ENCODE data around the gene STAP2.
"Not testable (repeated sequence)": the region's sequence is repeated elsewhere in the genome, so short reads cannot be mapped to it uniquely, and the experiment has no call there.

STAP2 gene

DNA sequence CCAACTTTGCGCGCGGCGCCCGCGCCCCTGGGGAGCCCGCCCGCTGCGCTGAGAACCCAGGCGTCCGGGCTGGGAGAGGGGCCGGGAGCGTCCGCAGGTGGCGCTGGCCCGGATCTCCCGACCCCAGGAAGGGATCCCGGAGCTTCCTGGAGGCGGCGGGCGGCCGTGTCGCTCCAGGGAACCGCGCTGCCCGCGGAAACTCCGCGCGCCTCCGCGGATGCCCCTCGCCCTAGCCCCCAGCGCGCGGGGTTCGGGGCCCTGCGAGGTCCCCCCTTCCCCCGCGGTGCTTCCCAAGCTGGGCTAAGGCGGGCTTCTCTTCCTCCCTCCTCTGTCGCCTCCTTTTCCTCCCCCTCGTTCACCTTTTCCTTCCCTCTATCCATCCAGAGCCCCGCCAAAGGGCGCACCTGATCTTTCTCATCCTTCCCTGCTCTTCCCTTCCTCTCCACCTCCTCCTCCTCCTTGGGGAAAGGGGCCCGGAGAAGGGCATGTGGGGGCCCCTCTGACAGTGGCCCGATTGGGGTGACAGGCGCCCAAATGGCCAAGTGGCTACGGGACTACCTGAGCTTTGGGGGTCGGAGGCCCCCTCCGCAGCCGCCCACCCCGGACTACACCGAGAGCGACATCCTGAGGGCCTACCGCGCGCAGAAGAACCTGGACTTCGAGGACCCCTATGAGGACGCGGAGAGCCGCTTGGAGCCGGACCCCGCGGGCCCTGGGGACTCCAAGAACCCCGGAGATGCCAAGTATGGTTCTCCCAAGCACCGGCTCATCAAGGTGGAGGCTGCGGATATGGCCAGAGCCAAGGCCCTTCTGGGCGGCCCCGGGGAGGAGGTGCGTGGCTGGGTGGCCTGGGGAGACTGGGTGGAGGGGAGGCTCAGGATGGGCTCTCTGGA, 58.9 kb downstream of the STAP2 start:
- H3K27me3 ChIP-seq (ENCODE audit: control insufficient read depth, insufficient read depth, low read length), result peaks cover 13% of the 10 kb centered on the region; the same call in 1 of the 2 replicates
- no peaks in the 10 kb centered on the region for H3K36me3 ChIP-seq (ENCODE audit: control insufficient read depth, insufficient read depth, low read length)
- no peaks in the 10 kb centered on the region for H3K9me3 ChIP-seq (ENCODE audit: control insufficient read depth, insufficient read depth, low read length)
- H3K4me1 ChIP-seq (ENCODE audit: control insufficient read depth, insufficient read depth, low read length), result 0 out of 2 replicates have a peak, but pooled peaks cover 1% of the 10 kb centered on the region
- no peak overlapping the region for H3K27ac ChIP-seq (ENCODE audit: low read length)
- no CpG with 5 or more reads among the region's 71 CpGs for WGBS (ENCODE audit: insufficient coverage, insufficient read length)
- H3K4me3 ChIP-seq (ENCODE audit: low read length), result peak overlapping the region; percentile 70; the same call in 1 of the 2 replicates
- DNase-seq (ENCODE audit: low read depth, low spot score), result no peak

DNA sequence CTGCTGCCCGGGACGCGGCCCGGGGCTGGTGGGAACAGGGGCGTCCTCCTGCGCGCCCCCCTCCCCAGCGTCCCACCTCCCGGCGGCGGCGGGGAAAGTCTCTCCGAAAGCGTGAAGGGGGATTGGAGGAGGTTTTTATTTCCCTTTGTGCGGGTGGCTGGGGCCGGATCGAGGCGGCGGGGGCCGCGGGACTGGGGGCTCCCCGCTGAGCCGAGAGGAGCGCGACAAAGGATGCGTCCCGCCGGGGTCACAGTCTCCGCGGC, 59.4 kb downstream of the STAP2 start:
- Histone ChIP-seq H3K27ac (ENCODE audit: low read length) (no peak overlapping the region), H3K4me3 (ENCODE audit: low read length) (peak overlapping the region; percentile 70; the same call in 1 of the 2 replicates), H3K36me3 (ENCODE audit: control insufficient read depth, insufficient read depth, low read length) (no peaks in the 10 kb centered on the region), H3K4me1 (ENCODE audit: control insufficient read depth, insufficient read depth, low read length) (0 out of 2 replicates have a peak, but pooled peaks cover 1% of the 10 kb centered on the region), H3K27me3 (ENCODE audit: control insufficient read depth, insufficient read depth, low read length) (peaks cover 13% of the 10 kb centered on the region; the same call in 1 of the 2 replicates), H3K9me3 (ENCODE audit: control insufficient read depth, insufficient read depth, low read length) (no peaks in the 10 kb centered on the region)
- no peak for DNase-seq (ENCODE audit: low read depth, low spot score)
- no CpG with 5 or more reads among the region's 30 CpGs for WGBS (ENCODE audit: insufficient coverage, insufficient read length)

DNA sequence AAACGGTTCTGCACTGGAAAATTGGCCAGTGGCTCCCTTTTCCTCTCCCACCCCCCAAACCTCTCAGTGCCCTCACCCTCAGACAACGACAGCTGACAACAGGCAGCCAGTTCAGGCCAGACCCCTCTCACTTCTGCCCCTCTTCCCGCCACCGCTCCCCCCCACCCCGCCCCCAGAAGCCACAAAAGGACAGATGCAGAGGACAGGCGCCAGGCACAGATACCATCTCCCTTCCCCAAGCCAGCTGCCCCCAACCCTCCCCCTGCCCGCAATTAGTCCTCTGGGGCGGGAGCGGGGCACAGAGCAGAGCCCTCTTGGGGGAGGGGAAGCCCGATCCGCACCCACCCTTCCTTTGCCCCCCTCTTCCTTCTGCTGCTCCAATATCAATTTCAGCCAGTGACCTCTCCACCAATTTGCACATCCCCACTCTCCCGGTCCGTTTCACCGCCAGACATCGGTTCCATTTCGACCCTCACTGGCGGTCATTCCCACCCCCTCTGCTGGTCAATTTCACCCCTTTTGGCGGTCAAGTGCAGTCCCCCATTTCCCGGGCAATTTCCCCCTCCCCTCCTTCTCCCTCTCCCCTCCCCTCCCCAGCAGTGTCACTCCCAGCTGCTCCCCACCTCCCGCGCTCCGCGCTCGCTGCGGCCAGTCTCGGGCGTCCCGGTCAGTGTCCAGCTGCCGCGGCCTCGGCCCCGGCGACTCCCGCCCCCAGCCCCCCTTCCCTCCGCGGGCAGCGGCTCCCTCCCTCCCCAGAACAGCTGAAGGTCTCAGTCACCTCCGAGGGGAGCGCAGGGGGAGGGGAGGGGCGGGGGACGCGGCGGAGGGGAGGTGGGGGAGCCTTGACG, 60.0 kb downstream of the STAP2 start, which contains the start of gene SHD:
SHD (plus strand) TSS at position 848 of the 848 bp plus-strand sequence. CDS start 798 bp downstream, outside the sequence.
- Histone ChIP-seq H3K4me3 (ENCODE audit: low read length) (peak within 1 kb of the TSS; percentile 70; the same call in 1 of the 2 replicates), H3K9me3 (ENCODE audit: control insufficient read depth, insufficient read depth, low read length) (no peaks in the 10 kb centered on the region), H3K36me3 (ENCODE audit: control insufficient read depth, insufficient read depth, low read length) (no peaks in the 10 kb centered on the region), H3K27ac (ENCODE audit: low read length) (no peak within 1 kb of the TSS), H3K27me3 (ENCODE audit: control insufficient read depth, insufficient read depth, low read length) (peaks cover 13% of the 10 kb centered on the region; the same call in 1 of the 2 replicates), H3K4me1 (ENCODE audit: control insufficient read depth, insufficient read depth, low read length) (0 out of 2 replicates have a peak, but pooled peaks cover 1% of the 10 kb centered on the region)
- WGBS (ENCODE audit: insufficient coverage, insufficient read length), result no CpG with 5 or more reads among the region's 44 CpGs
- no peak for DNase-seq (ENCODE audit: low read depth, low spot score)

GRCh38 chr19:4278010-4278409, 60.6 kb downstream of the STAP2 start:
- WGBS (ENCODE audit: insufficient coverage, insufficient read length), result no CpG with 5 or more reads among the region's 4 CpGs
- no peaks in the 10 kb centered on the region for H3K9me3 ChIP-seq (ENCODE audit: control insufficient read depth, insufficient read depth, low read length)

GRCh38 chr19:4277191-4277696, 61.4 kb downstream of the STAP2 start:
- DNase-seq (ENCODE audit: low read depth, low spot score), result no peak

More at GRCh38 chr19:4278010-4278409, 60.6 kb downstream of the STAP2 start:
- no peak for DNase-seq (ENCODE audit: low read depth, low spot score)
- Histone ChIP-seq H3K4me1 (ENCODE audit: control insufficient read depth, insufficient read depth, low read length) (0 out of 2 replicates have a peak, but pooled peaks cover 1% of the 10 kb centered on the region), H3K27me3 (ENCODE audit: control insufficient read depth, insufficient read depth, low read length) (peaks cover 13% of the 10 kb centered on the region; the same call in 1 of the 2 replicates), H3K27ac (ENCODE audit: low read length) (no peak overlapping the region), H3K36me3 (ENCODE audit: control insufficient read depth, insufficient read depth, low read length) (no peaks in the 10 kb centered on the region), H3K4me3 (ENCODE audit: low read length) (no peak overlapping the region)

DNA sequence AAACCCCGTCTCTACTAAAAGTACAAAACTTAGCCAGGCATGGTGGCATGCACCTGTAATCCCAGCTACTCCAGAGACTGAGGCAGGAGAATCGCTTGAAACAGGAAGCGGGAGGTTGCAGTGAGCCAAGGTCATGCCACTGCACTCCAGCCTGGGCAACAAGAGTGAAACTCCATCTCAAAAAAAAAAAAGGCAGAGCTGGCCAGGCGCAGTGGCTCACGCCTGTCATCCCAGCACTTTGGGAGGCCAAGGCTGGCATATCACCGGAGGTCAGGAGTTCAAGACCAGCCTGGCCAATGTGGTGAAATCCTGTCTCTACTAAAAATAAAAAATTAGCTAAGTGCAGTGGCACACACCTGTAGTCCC, 64.3 kb downstream of the STAP2 start:
- not testable (repeated sequence) for DNase-seq (ENCODE audit: low read depth, low spot score); H3K27me3 ChIP-seq (ENCODE audit: control insufficient read depth, insufficient read depth, low read length); H3K27ac ChIP-seq (ENCODE audit: low read length); H3K4me3 ChIP-seq (ENCODE audit: low read length); H3K4me1 ChIP-seq (ENCODE audit: control insufficient read depth, insufficient read depth, low read length); H3K9me3 ChIP-seq (ENCODE audit: control insufficient read depth, insufficient read depth, low read length); H3K36me3 ChIP-seq (ENCODE audit: control insufficient read depth, insufficient read depth, low read length)
- no CpG with 5 or more reads among the region's 6 CpGs for WGBS (ENCODE audit: insufficient coverage, insufficient read length)

More at GRCh38 chr19:4277191-4277696, 61.4 kb downstream of the STAP2 start:
- Histone ChIP-seq H3K9me3 (ENCODE audit: control insufficient read depth, insufficient read depth, low read length) (no peaks in the 10 kb centered on the region), H3K27me3 (ENCODE audit: control insufficient read depth, insufficient read depth, low read length) (peaks cover 13% of the 10 kb centered on the region; the same call in 1 of the 2 replicates), H3K27ac (ENCODE audit: low read length) (no peak overlapping the region), H3K4me3 (ENCODE audit: low read length) (no peak overlapping the region), H3K4me1 (ENCODE audit: control insufficient read depth, insufficient read depth, low read length) (0 out of 2 replicates have a peak, but pooled peaks cover 1% of the 10 kb centered on the region), H3K36me3 (ENCODE audit: control insufficient read depth, insufficient read depth, low read length) (no peaks in the 10 kb centered on the region)
- WGBS (ENCODE audit: insufficient coverage, insufficient read length), result no CpG with 5 or more reads among the region's 16 CpGs
